Nephron progenitor cell (in vitro differentiated cells): Measurements from ENCODE around the gene GABRD.
A peak's percentile ranks its signal among the peaks of the same experiment; 100 is the strongest.

Experiments
- DNase-seq: peaks from one replicate; pipeline ENCODE4 v3.0.0; 2021
- H3K27ac Mint-ChIP-seq: 2 replicates; pipeline ENCODE4 v1.8.0; 2021; ENCODE audit warnings: mild to moderate bottlenecking, moderate library complexity, mixed read lengths
- H3K27me3 Mint-ChIP-seq: 2 replicates; pipeline ENCODE4 v1.8.0; 2021; ENCODE audit warnings: mild to moderate bottlenecking, low read depth, mixed read lengths; ENCODE audit not compliant: poor library complexity
- H3K36me3 Mint-ChIP-seq: 2 replicates; pipeline ENCODE4 v1.8.0; 2021; ENCODE audit warnings: low read depth, mixed read lengths
- H3K4me1 Mint-ChIP-seq: 2 replicates; pipeline ENCODE4 v1.8.0; 2021; ENCODE audit warnings: mixed read lengths
- H3K4me3 Mint-ChIP-seq: 2 replicates; pipeline ENCODE4 v1.8.0; 2021; ENCODE audit warnings: mild to moderate bottlenecking, moderate library complexity, mixed read lengths
- H3K9me3 Mint-ChIP-seq: 2 replicates; pipeline ENCODE4 v1.8.0; 2021; ENCODE audit warnings: mild to moderate bottlenecking, moderate library complexity, mixed read lengths
- TF ChIP-seq, protein P1 (sequence below): fragments of 200-600 bp; sonication (generic); IDR thresholded peaks from 2 replicates; pipeline ENCODE4 v1.5.0; 2021; ENCODE audit warnings: antibody characterized with exemption

GABRD gene

DNA sequence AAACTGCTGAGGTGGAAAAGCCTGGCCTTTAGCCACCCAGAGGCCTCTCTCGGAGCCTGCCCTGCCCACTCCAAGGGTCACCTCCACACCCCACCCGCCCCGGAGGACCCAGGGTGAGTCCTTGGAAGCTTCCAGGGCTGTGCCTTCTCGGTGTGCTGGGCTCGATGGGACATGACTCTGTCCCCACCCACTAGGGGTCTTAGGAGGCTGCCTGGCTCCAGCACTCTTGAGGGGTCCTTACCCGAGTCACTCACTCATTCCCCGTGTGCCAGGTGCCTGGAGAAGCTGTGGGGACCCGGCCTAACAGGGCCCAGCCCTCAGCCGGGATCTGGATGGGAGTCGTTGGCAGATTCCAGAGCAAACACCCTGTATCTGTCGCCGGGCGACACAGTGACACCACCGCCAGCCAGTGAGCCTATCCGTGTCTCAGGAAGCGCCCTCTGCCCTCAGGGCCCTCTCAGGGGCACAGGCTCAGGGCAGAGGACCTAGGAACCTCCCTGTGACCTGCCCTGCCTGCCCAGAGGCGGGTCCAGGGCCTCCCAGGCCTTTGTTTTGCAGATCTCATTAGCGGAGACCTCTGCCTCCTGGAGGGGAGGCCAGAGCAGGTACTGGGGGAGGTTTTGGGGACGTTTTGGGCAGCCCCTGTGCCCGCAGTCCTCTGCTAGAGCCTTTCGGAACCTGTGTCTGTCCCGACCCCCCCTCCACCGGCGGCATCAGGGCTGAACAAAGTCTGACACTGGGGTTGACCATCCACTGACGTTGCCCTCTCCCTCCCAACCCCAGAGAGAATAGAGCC lies 28.0 kb downstream of the GABRD start:
- Mint-ChIP-seq H3K4me3 (no peak overlapping the region), H3K27me3 (peaks cover 65% of the 10 kb centered on the region), H3K36me3 (no peaks in the 10 kb centered on the region), H3K9me3 (no peaks in the 10 kb centered on the region), H3K27ac (no peak overlapping the region), H3K4me1 (peaks cover 27% of the 10 kb centered on the region)
- TF ChIP-seq, protein P1, sequence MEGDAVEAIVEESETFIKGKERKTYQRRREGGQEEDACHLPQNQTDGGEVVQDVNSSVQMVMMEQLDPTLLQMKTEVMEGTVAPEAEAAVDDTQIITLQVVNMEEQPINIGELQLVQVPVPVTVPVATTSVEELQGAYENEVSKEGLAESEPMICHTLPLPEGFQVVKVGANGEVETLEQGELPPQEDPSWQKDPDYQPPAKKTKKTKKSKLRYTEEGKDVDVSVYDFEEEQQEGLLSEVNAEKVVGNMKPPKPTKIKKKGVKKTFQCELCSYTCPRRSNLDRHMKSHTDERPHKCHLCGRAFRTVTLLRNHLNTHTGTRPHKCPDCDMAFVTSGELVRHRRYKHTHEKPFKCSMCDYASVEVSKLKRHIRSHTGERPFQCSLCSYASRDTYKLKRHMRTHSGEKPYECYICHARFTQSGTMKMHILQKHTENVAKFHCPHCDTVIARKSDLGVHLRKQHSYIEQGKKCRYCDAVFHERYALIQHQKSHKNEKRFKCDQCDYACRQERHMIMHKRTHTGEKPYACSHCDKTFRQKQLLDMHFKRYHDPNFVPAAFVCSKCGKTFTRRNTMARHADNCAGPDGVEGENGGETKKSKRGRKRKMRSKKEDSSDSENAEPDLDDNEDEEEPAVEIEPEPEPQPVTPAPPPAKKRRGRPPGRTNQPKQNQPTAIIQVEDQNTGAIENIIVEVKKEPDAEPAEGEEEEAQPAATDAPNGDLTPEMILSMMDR = no peak
- no peak for DNase-seq

DNA sequence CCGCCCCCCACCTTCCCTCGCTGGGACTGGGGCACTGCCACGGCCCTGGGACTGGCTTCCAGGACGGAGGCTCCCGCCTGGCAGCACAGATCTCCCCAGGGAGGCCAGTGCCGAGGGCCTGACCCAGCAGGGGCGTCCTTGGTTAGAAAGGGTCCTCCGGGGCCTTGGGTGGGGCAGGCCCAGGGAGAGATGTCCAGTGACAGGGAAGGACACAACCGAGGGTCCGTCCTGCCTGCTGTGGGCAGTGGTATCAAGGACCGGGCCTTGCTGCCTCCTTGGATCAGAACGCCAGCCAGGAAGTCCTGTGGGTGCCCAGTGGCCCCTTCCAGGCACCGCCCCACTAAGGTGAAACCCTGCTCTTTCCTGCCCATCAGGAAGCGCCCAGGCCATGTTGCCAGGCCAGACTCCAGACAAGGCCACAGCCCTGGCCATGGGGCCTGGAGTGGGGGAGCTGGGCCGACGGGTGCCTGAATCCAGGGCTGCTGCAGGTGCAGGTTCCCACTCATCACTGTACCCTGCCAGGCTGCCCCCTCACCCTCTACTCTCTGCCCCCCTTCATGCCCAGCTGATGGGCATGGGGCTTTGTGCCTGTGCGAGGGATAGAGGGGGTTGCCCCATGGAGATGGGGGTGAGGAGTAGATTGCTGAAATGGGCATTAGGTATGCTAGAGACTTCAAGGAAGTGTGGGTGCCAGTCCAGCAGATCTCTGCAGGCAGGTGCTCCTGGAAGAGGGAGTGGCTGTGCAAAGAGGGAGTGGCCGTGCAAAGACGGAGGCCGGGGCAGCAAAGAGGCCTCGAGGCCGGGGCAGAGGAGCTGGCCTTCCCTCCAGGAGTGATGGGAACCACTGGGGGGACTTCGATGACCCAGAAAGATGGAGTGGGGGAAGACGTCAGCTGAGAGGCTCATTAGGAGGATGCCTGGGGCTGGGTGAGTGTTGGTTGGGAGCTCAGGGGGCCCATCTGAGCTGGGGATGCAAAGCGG lies 28.9 kb downstream of the GABRD start:
- peaks cover 73% of the 10 kb centered on the region for H3K27me3 Mint-ChIP-seq
- no peaks in the 10 kb centered on the region for H3K9me3 Mint-ChIP-seq
- H3K27ac Mint-ChIP-seq = no peak overlapping the region
- peaks cover 35% of the 10 kb centered on the region for H3K4me1 Mint-ChIP-seq
- no peak for DNase-seq
- peak overlapping the region; percentile 69 for H3K4me3 Mint-ChIP-seq
- TF ChIP-seq, protein P1 = no peak
- no peaks in the 10 kb centered on the region for H3K36me3 Mint-ChIP-seq

DNA sequence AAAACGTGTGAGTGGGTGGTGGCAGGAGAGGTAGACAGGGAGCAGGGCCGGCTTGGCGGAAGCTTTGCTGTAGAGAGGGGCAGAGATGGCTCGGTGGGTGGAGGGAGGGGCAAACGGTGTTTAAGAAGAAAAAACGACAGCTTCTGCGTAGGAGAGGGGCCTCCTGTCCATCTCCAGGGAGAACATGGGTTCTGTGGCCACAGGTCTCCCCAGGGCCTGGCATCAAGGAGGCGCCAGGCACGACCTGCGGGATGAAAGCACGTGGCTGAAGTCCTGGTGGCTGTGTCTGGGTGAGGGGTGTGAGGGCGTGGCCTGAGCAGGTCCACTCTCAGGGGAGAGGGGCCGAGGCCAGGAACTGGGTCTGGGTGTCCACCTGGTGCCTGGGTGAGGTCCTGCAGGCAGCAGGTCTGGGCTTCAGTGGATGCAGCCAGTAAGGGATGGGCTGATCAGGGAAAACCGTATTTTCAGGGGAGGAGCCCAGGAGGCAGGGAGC lies 30.1 kb downstream of the GABRD start:
- TF ChIP-seq, protein P1 = no peak
- peaks cover 38% of the 10 kb centered on the region for H3K4me1 Mint-ChIP-seq
- no peak overlapping the region for H3K27ac Mint-ChIP-seq
- H3K9me3 Mint-ChIP-seq = no peaks in the 10 kb centered on the region
- H3K27me3 Mint-ChIP-seq = peaks cover 74% of the 10 kb centered on the region
- peak; percentile 55 for DNase-seq
- no peaks in the 10 kb centered on the region for H3K36me3 Mint-ChIP-seq
- H3K4me3 Mint-ChIP-seq = peak overlapping the region; percentile 80

DNA sequence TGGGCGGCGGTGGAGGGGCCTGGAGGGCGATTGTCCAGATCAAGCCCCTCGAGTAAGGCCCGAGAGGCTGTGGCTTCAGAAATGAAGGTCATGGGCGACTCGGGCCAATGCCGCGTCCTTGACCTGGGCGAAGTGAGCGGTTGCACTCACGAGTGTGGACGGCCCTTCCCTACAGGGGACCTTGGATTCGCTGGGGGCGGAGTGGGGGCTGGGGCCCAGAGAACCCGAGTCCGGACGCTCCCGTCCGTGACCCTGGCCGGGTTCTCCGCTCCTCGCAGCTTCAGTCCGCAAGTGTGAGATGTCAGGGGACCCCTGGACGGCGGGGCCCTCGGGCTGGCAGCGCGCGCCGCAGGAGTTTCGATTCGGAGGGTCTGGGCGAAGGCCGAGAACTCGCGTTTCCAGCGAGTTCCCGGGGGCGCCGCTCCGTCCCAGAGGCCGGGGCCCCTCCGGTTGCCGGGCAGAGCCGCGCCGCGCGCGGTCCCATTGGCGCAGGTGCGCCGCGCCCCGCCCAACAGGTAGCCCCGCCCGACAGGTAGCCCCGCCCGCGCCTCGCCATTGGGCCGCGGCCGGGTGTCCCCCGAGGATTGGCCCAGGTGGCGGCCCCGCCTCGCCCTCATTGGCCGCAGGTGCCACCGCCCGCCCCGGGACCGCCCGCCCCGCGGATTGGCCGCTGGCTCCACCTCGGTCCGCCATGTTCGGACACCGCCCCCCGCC lies 30.7 kb downstream of the GABRD start, which contains the start of gene PRKCZ:
Gene PRKCZ (plus strand): TSS at position 694 of the 714 bp plus-strand sequence. CDS start 220 bp downstream, outside the sequence.
- Mint-ChIP-seq H3K27ac (no peak within 1 kb of the TSS), H3K4me1 (peaks cover 38% of the 10 kb centered on the region), H3K4me3 (peak within 1 kb of the TSS; percentile 80), H3K27me3 (peaks cover 74% of the 10 kb centered on the region), H3K9me3 (no peaks in the 10 kb centered on the region), H3K36me3 (no peaks in the 10 kb centered on the region)
- DNase-seq = peak; percentile 93
- TF ChIP-seq, protein P1 = no peak

DNA sequence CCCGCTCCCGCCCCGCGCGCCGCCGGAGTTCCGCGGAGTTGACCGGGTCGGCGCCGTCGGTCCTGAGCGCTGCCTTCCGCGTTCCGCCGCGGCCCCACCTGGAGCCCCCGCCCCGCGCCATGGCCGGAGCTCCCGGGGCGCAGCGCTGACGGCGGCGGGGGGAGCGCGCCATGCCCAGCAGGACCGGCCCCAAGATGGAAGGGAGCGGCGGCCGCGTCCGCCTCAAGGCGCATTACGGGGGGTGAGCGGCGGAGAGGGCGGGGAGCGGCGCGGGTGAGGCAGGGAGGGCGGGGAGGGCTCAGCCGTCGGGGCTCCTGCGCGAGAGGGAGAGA lies 31.3 kb downstream of the GABRD start:
- DNase-seq = no peak
- TF ChIP-seq, protein P1 = no peak
- peaks cover 2% of the 10 kb centered on the region for H3K36me3 Mint-ChIP-seq
- H3K27ac Mint-ChIP-seq = no peak overlapping the region
- H3K27me3 Mint-ChIP-seq = peaks cover 73% of the 10 kb centered on the region
- no peaks in the 10 kb centered on the region for H3K9me3 Mint-ChIP-seq
- H3K4me3 Mint-ChIP-seq = no peak overlapping the region
- H3K4me1 Mint-ChIP-seq = peaks cover 36% of the 10 kb centered on the region
